ELR (cell line): ENCODE data around the gene ASTL.
A peak's percentile ranks its signal among the peaks of the same experiment; 100 is the strongest.

Source experiments
- DNase-seq: peaks from one replicate; pipeline ENCODE4 v3.0.0-alpha.2; 2015; ENCODE audit warnings: low read depth

The ASTL gene

GRCh38 chr2:96159084-96159830 is 21.0 kb upstream of the ASTL start:
- DNase-seq: no peak

- DNase-seq: no peak
These were observed 20.2 kb upstream of the ASTL start for GRCh38 chr2:96158554-96158940.

- no peak for DNase-seq
These were observed 19.6 kb upstream of the ASTL start for GRCh38 chr2:96157649-96158553.

GRCh38 chr2:96156926-96157648 is 18.8 kb upstream of the ASTL start:
- no peak for DNase-seq

GRCh38 chr2:96156011-96156820 is 17.9 kb upstream of the ASTL start:
- no peak for DNase-seq

DNA sequence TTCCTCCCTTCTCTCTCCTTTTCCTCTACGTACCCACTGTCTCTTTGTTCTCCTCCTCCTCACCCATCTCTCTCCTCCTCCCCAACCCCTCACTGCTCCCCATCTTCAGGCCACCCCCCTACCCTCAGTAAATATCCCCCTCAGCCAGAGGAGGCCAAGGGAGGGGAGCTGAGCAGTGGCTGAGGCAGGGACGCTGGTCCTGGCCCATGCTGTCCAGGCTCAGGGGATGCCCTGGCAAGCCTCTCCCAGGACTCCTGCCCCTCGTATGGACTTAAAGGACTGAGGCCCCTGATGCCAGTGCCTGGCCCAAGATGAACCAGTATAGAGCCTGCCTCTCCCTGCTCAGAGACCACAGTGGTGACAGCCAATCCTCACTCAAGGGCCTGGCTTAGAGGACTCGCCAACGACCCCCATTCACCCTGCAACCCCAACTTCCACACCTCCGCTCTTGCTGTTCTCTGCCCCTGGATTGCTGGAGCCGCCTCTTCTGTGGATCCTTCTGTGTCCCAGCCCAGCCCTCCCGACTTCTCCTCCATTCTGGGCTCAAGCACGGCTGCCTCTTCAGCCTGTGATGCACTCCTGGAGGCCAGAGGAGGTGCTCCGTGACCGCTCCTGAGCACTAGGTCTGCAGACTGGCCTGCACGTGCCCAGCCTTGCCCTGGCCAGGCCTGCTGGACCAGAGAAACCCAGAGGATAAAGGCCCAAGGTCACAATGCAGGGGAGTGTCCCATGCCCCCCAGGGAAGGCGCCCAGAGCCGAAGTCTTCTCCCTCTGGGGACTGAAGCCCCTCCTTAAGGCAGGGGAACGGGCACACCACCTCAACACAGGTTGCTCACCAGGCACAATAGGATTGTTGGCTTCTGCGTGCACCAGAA is 16.4 kb upstream of the ASTL start:
- no peak for DNase-seq

GRCh38 chr2:96153991-96154431 is 15.7 kb upstream of the ASTL start:
- DNase-seq: no peak

DNA sequence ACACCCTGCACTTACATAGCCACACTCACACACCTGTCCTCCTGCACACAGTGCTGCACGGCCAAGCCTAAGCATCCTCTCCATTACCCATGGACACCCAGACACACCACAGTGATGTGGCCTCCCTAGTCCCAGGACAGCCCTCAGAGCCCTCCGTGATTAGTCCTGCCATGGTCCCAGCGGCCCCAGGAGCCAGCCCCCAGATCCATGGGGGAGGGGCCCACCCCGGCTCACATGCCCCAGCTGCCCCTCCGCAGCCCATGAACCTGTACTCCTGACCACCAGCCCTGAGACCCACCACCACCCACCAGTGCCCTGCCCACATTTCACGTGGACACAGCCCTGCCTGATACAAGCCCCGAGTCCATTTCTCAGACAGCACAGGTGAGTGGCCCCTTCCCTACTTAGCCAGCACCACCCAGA is 15.0 kb upstream of the ASTL start:
- no peak for DNase-seq

GRCh38 chr2:96152304-96153161 is 14.2 kb upstream of the ASTL start:
- no peak for DNase-seq

GRCh38 chr2:96151595-96152303 is 13.4 kb upstream of the ASTL start:
- DNase-seq: no peak

- no peak for DNase-seq
These were observed 12.7 kb upstream of the ASTL start for GRCh38 chr2:96150791-96151594.

GRCh38 chr2:96150007-96150640 is 11.8 kb upstream of the ASTL start:
- no peak for DNase-seq

DNA sequence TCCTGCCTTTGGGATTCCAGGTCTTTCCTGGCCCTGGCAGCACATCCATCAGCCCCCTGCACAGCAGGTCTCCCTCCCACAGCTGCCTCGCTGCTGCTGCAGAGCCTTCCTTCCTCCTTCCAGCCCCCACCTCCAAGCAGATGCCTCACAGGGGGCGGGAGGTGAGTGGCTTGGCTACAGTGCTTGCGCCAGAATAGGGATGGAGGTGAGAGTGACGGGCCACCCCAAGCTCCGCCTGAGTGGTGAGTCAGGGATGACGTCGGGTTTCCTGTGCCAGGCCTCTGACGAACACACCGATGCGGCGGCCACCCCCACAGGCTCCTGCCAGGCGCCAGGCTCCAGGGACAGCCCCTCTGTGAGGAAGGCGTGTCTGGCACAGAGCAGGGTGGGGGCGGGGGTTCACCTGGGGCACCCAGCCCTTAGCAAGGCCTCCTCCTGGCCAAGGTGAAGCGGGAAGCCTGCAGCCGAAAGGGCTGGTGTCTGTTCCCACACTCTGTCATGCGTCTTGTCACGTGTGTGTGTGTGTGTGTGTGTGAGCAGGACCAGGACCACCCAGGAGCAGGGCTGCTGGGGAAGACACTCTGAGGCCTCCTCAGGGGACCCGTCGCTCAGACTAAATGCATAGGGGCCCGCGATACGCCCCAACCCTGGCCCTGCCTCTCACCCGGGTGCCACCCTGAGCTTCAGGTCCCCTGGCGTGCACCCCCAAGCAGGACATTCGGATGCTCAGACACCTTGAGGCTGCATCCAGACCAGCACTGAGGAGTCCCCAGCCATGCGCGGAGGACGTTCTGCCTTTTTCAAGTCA is 10.3 kb upstream of the ASTL start:
- peak; percentile 91 for DNase-seq

DNA sequence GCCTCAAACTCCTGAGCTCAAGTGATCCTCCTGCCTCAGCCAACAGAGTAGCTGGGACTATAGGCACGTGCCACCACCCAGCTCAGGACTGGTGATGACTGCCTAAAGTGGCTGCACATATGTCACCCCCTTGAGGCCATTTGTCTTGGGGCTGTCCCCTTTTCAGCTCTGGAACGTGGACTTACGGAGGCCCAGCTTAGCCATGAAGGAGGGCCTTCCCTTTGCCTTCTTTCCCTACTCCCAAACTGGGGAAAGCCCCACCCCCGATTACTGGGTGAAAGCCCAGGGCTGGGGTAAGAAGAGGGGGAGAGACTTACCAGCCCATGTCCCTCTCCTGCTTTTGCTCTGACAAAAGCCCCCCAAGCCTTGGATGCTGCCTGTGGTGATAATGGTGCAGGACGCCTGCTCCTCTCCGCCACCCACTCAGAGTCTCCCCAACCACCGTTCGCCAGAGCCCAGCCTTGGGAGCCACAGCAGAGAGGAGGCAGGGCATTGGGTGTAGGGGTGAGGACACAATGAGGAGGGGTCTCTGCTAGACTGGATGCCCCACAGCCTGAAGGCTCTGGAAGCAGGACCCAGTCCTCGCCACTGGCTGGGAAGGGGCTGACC is 9.4 kb upstream of the ASTL start:
- DNase-seq: no peak

DNA sequence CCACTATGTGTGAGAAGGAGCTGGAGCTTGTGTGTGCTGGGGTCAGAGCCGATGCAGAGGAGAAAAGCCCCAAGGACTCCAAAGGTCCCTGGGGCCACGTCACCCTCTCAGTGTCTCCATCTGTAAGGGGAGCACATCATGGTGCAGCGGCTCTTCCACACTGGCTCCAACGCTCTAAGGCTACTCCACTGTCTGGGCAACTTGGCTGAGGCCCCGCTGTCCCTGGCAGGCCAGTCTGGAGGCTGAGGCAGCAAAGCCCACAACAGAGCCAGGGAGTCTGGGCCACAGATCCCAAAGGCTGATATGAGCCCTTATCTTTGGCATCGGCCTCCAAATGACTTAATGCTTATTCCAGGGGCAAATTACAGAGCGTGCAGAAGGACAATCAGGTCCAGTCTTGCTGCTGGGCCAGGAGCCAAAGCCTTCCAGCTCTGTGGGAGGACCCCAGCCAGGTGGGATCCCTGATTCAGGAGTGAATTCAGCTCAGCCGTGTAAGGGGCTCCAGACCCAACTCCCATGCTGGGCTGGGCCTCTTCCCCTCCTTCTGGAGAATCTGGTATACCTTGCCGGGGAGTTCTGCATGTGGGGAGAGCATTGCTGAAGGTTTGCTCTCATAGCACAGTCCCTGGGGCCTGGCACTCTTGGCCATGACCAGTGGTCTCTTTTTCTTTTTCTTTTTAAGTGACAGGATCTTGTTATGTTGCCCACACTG is 8.7 kb upstream of the ASTL start:
- peak; percentile 40 for DNase-seq
